Smooth muscle cell (in vitro differentiated cells): Measurements from ENCODE around the gene OR9A2. TPM values are rescaled to one million over a fixed set of nuclear protein-coding genes. Genes with fewer than 3 reads are reported as not detected.

ENCODE experiments used
- DNase-seq: peaks from one replicate; lab custom pipeline; 2025; ENCODE audit not compliant: unreplicated experiment; lab: John Stamatoyannopoulos, UW
- H2AFZ ChIP-seq: fragments of 200-600 bp; sonication (generic); 2 replicates; pipeline ENCODE4 v1.6.0; 2016; ENCODE audit warnings: antibody characterized with exemption, low read depth, mild to moderate bottlenecking
- H3F3A ChIP-seq: fragments of 200-600 bp; sonication (generic); 2 replicates; pipeline ENCODE4 v1.6.0; 2017; ENCODE audit warnings: antibody characterized with exemption, low read depth
- H3K27ac ChIP-seq: fragments of 200-600 bp; sonication (generic); 2 replicates; pipeline ENCODE4 v1.5.1; 2016; ENCODE audit warnings: low read depth, mild to moderate bottlenecking
- H3K27me3 ChIP-seq: fragments of 200-600 bp; sonication (generic); 2 replicates; pipeline ENCODE4 v1.6.1; 2016; ENCODE audit warnings: low read depth, mild to moderate bottlenecking
- H3K36me3 ChIP-seq: fragments of 200-600 bp; sonication (generic); 2 replicates; pipeline ENCODE4 v1.5.1; 2016; ENCODE audit warnings: low read depth
- H3K4me1 ChIP-seq: fragments of 200-600 bp; sonication (generic); 2 replicates; pipeline ENCODE4 v1.5.1; 2016; ENCODE audit warnings: low read depth
- H3K4me2 ChIP-seq: fragments of 200-600 bp; sonication (generic); 2 replicates; pipeline ENCODE4 v1.6.0; 2016; ENCODE audit warnings: mild to moderate bottlenecking
- H3K4me3 ChIP-seq: fragments of 200-600 bp; sonication (generic); 2 replicates; pipeline ENCODE4 v1.5.1; 2016; ENCODE audit warnings: mild to moderate bottlenecking
- H3K79me2 ChIP-seq: fragments of 200-600 bp; sonication (generic); 2 replicates; pipeline ENCODE4 v1.6.0; 2016; ENCODE audit warnings: low read depth, mild to moderate bottlenecking
- H3K9ac ChIP-seq: fragments of 200-600 bp; sonication (generic); 2 replicates; pipeline ENCODE4 v1.6.0; 2016; ENCODE audit warnings: low read depth
- H3K9me3 ChIP-seq: fragments of 200-600 bp; sonication (generic); replicated peaks from 2 replicates; pipeline ENCODE4 v1.5.1; 2016; ENCODE audit warnings: low read depth
- H4K20me1 ChIP-seq: fragments of 200-600 bp; sonication (generic); 2 replicates; pipeline ENCODE4 v1.6.0; 2016; ENCODE audit warnings: low read depth
- CTCF ChIP-seq: fragments of 200-600 bp; sonication (generic); IDR thresholded peaks from 2 replicates; pipeline ENCODE4 v1.5.1; 2017; ENCODE audit warnings: borderline replicate concordance, mild to moderate bottlenecking, antibody characterized with exemption; ENCODE audit not compliant: insufficient read depth, poor library complexity, severe bottlenecking
- WGBS: methylation state at CpG from one replicate; pipeline ENCODE4 v1.1.7; 2016; ENCODE audit warnings: low lambda C conversion rate; 5-methylcytosine and 5-hydroxymethylcytosine counted together
- polyA plus RNA-seq: library from polyadenylated mRNA; unstranded; fragments of >200 nt; fragmentation: Nextera tagmentation; extraction: Ambion mirVana; gene quantifications from 2 replicates; pipeline ENCODE4 v1.2.1, GENCODE V29; 2016
- total RNA-seq: library from RNA; depleted of rRNA; stranded (reverse); fragments of >200 nt; gene quantifications from 2 replicates; pipeline ENCODE4 v1.2.3, GENCODE V29; 2014

OR9A2 gene
- total and polyA plus RNA-seq, 2 experiments from 2014 or later = 0.45 TPM; not detected in 1

GRCh38 chr7:143018931-143019330, 8.0 kb downstream of the OR9A2 start:
- H2AFZ ChIP-seq = no peak overlapping the region
- no peak overlapping the region for H3K4me2 ChIP-seq
- no peaks in the 10 kb centered on the region for H3K9me3 ChIP-seq
- TF ChIP-seq CTCF = no peak
- no peaks in the 10 kb centered on the region for H3K79me2 ChIP-seq
- H4K20me1 ChIP-seq = no peaks in the 10 kb centered on the region
- H3K27ac ChIP-seq = no peak overlapping the region
- no peaks in the 10 kb centered on the region for H3K4me1 ChIP-seq
- no peaks in the 10 kb centered on the region for H3K27me3 ChIP-seq
- DNase-seq = no peak
- H3K4me3 ChIP-seq = no peak overlapping the region
- H3K9ac ChIP-seq = no peak overlapping the region
- no peaks in the 10 kb centered on the region for H3K36me3 ChIP-seq
- H3F3A ChIP-seq = peaks cover 5% of the 10 kb centered on the region

DNA sequence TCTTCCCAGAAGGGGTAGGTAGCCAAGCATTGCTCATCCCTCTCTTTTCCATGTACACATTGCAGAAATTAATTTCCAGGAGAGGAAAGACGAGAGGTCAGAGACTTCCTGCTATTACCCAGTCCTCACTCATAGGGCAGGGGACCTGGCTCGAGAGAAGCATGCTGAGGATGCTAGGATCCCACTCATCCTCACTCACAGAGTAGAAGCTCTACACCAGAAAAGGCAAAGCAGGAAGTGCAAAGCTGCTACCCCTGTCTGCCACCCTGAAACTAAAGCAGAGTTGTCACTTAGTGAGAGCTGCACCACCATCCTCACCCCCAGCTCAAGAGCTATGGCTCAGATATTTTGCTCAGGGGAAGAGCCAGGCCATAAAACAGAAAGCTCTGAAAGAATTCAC, 9.9 kb downstream of the OR9A2 start:
- no peak overlapping the region for H3K4me2 ChIP-seq
- H3K36me3 ChIP-seq = no peaks in the 10 kb centered on the region
- H3K4me3 ChIP-seq = no peak overlapping the region
- H3K27me3 ChIP-seq = no peaks in the 10 kb centered on the region
- 76% methylated on average over 2 of the region's 2 CpGs for WGBS
- H3K27ac ChIP-seq = no peak overlapping the region
- no peak for TF ChIP-seq CTCF
- no peak overlapping the region for H3K9ac ChIP-seq
- H2AFZ ChIP-seq = no peak overlapping the region
- no peak for DNase-seq
- H3K9me3 ChIP-seq = no peaks in the 10 kb centered on the region
- no peaks in the 10 kb centered on the region for H4K20me1 ChIP-seq
- no peaks in the 10 kb centered on the region for H3K4me1 ChIP-seq
- H3K79me2 ChIP-seq = no peaks in the 10 kb centered on the region
- peaks cover 5% of the 10 kb centered on the region for H3F3A ChIP-seq

DNA sequence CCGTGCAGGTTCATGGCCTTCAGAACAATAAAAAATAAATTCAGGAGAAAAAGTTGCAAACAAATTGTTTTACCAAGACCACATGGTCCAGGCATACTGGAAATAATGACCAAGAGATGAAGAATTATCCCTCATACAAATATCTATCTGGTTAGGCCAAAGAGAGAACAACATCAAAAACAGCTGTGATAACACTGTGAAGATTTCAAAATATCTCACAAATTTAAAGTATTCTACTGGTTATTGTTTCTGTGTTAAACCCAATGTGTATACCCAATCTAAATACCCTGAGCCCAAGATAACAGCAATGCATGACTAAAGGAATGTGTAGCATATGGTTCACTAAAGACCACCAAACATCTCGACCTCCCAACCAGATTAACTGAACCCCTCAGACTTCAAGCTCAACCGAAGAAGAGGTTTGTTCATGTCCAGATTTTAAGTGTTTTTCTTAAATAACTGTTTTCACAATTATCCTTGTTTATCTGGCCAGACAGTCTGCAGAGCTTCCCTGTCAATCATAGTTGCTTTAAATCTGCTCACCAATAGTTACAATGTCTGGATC, 10.9 kb downstream of the OR9A2 start:
- Histone ChIP-seq H3K79me2 (no peaks in the 10 kb centered on the region), H3K4me3 (no peak overlapping the region), H3K27me3 (no peaks in the 10 kb centered on the region), H2AFZ (no peak overlapping the region), H3K9me3 (no peaks in the 10 kb centered on the region), H3K4me1 (no peaks in the 10 kb centered on the region), H3F3A (peaks cover 5% of the 10 kb centered on the region), H3K4me2 (peak overlapping the region; percentile 45), H3K9ac (no peak overlapping the region), H3K27ac (no peak overlapping the region), H3K36me3 (no peaks in the 10 kb centered on the region), H4K20me1 (no peaks in the 10 kb centered on the region)
- no peak for DNase-seq
- no peak for TF ChIP-seq CTCF
- 50% methylated on average over 3 of the region's 3 CpGs for WGBS

DNA sequence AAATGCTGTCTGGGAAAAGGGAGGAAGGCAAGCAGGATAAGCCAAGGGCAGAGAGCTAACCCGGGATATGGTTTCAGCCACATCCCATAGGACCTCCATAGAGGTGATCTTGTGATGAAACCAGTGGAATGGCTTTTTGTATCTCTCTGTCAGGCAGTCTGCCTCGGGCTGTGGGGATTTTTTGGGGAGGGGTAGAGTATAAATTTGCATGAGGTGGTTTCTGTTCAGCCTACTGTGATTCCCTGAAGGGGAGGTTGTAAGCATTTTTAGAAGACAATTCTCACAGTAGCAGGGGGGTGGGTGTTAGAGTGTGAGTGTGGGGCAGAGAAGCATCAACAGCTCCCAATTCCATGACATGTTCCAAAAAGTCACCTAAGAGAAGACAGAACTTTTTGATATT, 11.8 kb downstream of the OR9A2 start:
- H2AFZ ChIP-seq = no peak overlapping the region
- H3K4me3 ChIP-seq = no peak overlapping the region
- H3K27me3 ChIP-seq = no peaks in the 10 kb centered on the region
- no peak for TF ChIP-seq CTCF
- H3K27ac ChIP-seq = no peak overlapping the region
- no peak overlapping the region for H3K4me2 ChIP-seq
- H3K9me3 ChIP-seq = no peaks in the 10 kb centered on the region
- no peak overlapping the region for H3K9ac ChIP-seq
- 65% methylated on average over 2 of the region's 2 CpGs for WGBS
- H3K79me2 ChIP-seq = no peaks in the 10 kb centered on the region
- no peaks in the 10 kb centered on the region for H4K20me1 ChIP-seq
- no peaks in the 10 kb centered on the region for H3K4me1 ChIP-seq
- H3K36me3 ChIP-seq = no peaks in the 10 kb centered on the region
- DNase-seq = no peak
- peaks cover 5% of the 10 kb centered on the region for H3F3A ChIP-seq
